Measurements from ENCODE around the gene SLIT3.

SLIT3 gene

DNA sequence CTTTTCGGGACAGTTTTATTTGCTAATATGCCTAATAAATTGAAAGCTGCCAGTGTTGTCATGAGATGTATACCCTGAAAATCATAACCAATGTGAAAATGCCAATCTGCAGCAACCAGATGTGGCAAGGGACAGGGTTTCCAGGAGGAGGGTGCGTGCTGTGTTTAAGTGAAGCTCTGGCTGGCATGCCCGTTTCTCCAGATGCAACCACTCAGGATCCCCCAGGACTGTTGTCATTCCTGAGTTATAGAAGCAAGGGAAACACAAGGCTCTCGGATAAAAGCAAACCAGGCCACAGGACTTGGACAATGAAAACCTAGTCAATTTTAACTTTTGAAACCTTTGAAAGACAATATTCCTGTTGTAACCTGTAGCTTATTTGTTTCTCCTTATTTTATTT, 360.2 kb downstream of the SLIT3 start:
- TF ChIP-seq CTCF (conservative IDR thresholded peaks at IDR 0.05) = no peak
- H3K27ac ChIP-seq = no peak overlapping the region

- no peak for TF ChIP-seq CTCF (conservative IDR thresholded peaks at IDR 0.05)
These were observed 360.9 kb downstream of the SLIT3 start for GRCh38 chr5:168939887-168940544.

GRCh38 chr5:168939156-168939800, 361.7 kb downstream of the SLIT3 start:
- H3K27ac ChIP-seq = no peak overlapping the region
- TF ChIP-seq CTCF (conservative IDR thresholded peaks at IDR 0.05) = no peak

More at GRCh38 chr5:168939887-168940544, 360.9 kb downstream of the SLIT3 start:
- H3K27ac ChIP-seq = no peak overlapping the region

DNA sequence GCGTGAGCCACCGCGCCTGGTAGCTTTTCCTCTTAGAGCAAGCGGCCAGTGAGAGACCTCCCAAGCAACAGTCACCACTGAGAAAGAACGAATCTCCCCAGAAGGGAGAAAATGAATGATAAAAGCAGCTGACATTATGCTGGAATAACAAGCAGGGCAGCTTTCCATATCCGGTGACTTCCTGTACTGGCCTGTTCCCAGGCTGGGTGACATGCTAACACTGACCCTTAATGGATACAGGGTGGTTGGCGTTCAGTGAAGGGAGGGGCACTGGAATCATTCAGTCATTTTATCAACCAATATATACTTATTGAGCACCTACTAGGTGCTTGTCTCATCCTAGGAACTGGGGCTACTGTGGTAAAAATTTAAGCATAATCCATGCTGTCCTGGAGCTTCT, 364.4 kb downstream of the SLIT3 start:
- no peak for TF ChIP-seq CTCF (conservative IDR thresholded peaks at IDR 0.05)
- H3K27ac ChIP-seq = no peak overlapping the region

DNA sequence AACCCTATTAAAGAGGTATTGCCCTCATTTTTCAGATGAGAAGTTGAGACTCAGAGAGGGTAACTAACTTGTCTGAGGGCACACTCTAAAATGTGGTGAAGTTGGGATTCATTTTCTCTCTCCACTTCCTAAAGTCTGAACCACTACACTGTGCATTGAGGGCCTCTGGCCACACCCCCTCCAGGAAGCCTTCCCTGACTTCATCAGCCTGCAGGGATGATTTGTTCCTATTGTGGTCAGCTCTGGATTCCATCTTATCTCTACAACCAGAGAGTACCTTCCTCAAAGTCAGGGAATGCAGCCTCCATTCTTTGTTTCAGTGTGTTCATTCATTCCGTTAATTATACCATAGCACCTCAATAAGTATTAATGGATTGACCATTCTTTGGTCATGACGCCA, 365.8 kb downstream of the SLIT3 start:
- H3K27ac ChIP-seq = no peak overlapping the region
- no peak for TF ChIP-seq CTCF (conservative IDR thresholded peaks at IDR 0.05)

DNA sequence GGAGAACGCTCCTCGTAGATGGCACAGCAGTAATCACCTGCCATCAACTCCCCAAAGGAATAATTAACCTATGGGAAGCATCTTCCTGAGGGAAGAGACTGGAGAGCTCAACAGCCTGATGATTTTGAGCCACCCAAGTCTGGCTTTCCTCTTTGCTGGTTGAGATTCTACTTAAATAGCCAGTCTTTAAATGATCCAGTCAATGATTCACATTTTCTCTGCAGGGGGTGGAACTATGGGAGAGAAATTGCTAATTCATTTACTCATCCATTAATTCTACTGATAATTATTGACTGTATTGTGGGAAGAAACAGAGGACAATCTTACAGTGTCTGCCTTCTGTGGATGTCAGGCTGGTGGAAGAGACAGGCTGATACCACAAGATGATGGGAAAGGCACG, 366.8 kb downstream of the SLIT3 start:
- H3K27ac ChIP-seq = no peak overlapping the region
- TF ChIP-seq CTCF (conservative IDR thresholded peaks at IDR 0.05) = no peak

DNA sequence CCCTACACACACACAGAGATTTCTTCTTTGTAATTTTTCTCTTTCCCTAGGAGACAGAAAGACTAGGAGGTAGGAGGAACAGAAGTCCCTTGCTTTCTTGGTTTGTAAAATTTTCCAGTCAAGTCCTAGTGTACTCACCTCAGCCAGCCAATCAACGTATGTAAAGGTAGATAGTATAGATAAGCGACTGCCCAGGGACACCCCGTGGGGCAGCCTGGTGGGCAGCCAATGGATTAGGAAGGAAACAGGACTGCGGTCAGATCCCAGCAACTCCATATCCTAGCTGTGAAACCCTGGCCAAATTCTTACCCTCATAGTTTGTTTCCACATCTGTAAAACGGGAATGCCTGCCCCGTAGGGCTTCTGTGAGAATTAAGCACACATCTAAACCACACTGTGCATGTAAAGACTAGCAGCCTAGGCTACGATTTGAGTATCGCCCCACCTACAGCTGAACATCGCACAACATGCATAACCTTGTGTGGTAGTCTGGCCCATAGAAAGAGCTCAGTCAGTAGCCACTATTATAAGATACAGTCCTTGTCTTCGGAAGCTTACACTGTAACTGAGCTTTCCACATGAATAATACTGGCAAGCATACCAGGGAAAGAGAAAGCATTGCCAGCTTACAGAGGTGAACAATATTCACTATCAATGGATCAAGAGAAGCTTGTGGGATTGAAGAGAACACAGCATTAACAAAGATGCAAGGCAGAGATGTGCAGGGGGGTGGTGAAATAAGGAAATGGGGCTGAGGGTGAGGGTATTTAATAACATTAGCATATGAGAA, 368.3 kb downstream of the SLIT3 start:
- no peak for TF ChIP-seq CTCF (conservative IDR thresholded peaks at IDR 0.05)
- no peak overlapping the region for H3K27ac ChIP-seq

Data from VCaP (cell line).